Measurements from ENCODE around the gene EYA2.

Gene EYA2

DNA sequence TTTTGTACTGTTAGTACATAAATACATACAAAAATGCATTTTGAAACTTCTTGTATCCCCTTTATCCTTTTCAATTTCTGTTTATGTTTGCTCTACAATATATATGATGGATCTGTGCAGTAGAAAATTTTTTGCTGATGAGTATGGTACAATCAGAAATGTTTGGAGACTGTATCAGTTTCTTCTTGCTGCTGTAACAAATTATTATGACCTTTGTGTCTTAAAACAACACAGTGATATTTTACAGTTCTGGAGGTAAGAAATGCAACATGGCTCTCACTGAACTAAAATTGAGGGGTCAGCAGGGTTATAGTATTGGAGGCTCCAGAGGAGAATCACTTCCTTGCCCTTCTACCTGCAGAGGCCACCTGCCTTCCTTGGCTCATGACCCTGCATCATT lies 184.4 kb downstream of the EYA2 start:
- DNase-seq: no peak

DNA sequence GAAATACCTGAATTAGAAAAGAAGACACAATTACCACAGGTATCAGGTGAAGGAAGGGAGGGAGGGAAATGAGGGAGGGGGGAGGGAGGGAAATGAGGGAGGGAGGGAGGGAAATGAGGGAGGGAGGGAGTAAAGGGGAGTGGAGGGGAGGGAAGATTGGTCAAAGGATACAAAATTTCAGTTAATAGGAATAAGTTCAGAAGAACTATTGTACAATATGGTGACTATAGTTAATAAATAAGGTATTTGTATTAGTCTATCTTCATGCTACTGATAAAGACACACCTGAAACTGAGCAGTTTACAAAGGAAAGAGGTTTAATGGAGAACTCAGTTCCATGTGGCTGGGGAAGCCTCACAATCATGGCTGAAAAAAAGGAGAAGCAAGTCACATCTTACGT lies 185.7 kb downstream of the EYA2 start:
- DNase-seq: no peak

DNA sequence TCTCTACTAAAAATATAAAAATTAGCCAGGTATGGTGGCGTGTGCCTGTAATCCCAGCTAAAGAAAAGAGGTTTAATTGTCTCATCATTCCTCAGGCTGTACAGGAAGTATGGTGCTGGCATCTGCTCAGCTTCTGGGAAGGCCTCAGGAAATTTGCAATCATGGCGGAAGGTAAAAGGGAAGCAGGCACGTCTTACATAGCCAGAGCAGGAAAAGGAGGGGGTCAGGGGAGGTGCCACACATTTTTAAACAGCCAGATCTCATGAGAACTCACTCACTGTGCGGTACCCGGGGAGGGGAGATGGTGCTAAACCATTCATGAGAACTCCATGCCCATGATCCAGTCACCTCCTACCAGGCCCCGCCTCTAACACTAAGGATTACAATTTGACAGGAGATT lies 191.7 kb downstream of the EYA2 start:
- DNase-seq: no peak

DNA sequence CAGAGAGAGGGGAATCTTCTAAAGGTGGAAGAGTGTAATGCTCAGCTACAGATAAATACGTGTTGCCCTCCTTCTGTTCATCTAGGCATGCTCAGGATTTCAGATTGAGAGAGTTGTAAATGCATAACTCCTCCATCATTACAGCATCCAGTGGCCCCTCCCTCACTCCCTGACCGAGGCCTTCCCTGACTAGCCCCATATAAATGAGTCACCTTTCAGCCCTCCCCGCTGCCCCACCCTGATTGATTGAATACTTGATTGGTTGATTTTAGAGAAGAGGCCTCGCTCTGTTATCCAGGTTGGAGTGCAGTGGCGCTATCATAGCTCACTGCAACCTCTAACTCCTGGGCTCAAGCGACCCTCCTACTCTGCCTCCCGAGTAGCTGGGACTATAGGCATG lies 193.7 kb downstream of the EYA2 start:
- no peak for DNase-seq

DNA sequence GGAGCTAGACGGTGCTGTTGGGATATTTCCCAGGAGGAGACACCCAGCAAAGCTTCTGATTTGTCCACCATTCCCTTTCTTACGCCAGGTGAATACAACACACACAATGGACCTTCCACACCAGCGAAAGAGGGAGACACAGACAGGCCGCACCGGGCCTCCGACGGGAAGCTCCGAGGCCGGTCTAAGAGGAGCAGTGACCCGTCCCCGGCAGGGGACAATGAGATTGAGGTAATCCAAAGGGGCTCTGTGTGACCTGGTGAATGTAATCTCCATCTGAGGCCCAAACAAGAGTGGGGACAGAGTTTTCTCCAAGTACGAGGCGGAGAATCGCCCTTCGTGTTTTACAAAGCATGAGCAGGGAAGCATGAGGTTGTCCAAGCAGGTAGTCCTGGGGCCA lies 194.5 kb downstream of the EYA2 start:
- no peak for DNase-seq

DNA sequence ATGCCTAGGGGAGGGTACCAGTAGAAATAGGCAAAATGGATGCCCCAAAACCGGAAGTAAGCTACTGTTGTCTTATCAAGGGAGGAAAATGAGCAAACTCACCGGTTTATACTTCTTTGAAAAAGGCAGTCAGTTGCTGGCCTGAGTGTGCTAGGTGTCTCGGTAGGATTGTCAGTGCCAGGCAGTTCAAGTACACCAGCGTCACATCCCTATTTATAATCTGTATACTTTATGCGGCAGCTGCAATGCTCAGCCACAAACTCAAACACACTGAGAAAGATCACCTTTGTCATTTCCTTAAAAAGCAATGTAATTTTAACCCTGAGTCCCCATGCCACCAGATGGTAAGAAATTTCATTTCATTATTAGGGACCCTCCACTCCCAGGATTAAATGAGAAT lies 196.2 kb downstream of the EYA2 start:
- no peak for DNase-seq

DNA sequence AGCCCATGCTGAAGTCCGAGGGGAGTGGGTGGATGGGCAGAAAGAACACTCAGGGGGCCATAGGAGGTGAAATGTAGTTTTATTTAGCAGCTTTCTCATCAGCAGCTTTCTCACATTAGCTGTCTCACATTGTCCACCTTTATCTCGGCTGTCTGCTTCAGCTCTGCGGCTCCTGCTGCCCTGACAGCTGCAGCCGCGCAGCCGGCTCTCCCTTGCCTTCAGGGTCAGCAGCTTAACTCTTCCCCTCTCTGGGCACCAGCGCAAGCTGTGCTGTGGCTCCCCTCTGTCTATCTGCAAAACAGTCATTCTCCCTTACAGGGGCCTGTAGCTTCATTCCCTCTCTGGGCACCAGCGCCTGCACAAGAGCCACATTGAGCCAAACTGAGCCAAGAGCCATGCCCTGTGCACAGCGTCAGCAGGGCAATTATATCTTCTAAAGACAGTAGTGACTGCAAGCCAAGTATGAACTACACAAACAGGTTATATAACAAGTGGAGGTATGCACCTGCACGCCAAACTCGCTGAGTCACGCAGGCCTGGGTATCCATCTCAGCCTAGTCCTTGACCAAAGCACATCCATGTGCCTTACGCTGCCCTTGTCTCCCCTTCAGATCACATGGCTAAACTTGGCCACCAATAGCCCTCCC lies 198.8 kb downstream of the EYA2 start:
- DNase-seq: no peak

DNA sequence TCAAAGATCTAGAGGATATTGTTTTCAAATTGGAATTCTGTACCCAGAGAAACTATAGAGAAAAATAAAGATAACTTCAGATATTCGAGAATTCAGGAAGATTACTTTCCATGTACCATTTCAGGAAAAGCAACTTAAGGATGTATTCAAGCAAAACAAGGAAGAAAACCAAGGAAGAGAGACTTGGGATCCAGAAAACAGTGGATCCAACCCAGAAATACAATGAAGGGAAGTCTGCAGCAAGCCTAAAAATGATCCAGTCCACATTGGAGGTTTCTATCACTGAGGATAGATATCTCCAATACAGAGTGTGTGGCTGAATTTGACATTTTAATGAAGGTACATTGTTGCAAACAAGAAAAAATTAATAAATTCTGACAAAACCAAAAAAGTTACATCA lies 201.0 kb downstream of the EYA2 start:
- no peak for DNase-seq

DNA sequence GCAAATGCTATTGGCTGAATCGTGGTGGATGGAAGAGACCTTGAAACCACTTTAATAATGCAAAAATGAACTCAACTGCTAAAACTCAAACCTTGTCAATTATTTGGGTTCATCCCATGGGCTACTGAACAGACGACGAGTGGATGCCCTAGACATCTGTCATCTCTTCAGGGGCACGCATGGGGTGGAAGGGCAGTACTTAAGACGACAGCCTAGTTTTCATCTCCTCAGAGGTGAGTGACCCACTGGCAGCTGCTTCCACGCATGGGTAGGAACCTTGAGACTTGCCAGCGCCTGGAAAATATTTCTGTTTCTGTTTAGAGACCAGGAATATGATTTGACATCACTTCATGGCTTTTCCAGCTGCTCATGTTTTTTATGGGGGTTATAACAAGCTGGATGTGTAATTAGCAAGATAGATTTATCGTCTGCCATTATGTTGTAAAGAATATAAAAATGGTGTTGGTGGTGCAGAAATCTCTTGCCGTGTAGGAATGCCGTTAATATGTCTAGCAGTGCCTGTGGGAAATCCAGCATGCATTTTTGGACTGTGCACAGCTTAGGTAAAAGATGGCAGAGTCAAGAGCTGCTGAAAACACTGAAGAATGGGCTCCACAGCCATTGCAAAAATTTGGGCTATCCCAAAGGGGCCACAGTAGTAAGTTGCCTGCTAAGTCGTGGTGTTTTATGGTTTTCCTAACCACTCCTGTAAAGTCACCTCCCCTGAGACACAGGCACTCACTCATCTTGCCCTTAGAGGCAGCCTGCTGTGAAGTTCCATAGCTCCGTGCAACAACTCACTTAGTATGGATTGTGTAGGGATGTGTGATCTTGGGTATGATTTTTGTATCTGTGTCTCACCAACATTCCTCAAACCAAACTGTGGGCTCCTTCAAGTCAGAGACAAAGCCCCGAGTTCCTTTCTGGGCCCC lies 203.3 kb downstream of the EYA2 start:
- DNase-seq: no peak

DNA sequence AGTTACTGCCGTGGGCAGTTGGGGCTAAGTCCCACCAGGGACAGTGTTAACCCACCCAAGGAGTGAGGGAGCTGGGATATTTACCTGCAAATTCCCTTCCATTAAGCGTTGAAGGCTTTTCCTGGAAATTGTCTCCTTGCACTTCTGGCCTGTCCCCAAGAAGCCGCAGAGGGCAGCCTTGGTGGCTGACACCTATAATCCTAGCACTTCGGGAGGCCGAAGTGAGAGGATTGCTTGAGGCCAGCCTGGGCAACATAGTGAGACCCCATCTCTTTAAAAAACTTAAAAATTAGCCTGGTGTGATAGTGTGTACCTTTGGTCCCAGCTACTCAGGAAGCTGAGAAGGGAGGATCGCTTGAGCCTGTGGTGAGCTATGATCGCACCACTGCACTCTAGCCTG lies 204.4 kb downstream of the EYA2 start:
- no peak for DNase-seq

DNA sequence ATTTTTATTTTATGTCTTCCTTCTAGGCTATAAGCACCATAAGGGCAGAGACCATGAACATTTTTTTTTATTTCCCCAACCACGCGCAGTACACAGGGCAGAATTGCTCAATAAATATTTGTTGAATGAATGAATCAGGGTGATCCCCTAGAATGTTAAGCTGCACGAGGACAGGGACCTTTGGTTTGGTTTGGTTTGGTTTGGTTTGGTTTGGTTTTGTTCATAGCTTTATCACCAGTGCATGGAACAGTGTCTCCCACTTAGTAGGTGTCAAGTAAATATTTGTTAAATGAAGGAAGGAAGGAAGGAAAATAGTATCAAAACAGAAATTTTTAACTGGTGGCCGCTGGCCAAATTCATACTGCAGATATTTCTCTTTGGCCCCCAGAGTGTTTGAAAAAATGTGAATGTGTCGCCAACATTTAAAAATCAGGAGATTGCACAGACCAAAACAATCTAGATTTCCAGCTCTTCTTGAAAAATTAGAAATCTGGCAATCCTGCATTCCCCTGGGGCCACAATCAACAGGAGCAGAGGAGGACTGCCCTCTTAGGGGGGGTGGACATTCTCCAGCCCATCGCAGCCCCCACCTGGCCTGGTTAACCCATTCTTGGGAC lies 205.3 kb downstream of the EYA2 start:
- peak; percentile 66 for DNase-seq

DNA sequence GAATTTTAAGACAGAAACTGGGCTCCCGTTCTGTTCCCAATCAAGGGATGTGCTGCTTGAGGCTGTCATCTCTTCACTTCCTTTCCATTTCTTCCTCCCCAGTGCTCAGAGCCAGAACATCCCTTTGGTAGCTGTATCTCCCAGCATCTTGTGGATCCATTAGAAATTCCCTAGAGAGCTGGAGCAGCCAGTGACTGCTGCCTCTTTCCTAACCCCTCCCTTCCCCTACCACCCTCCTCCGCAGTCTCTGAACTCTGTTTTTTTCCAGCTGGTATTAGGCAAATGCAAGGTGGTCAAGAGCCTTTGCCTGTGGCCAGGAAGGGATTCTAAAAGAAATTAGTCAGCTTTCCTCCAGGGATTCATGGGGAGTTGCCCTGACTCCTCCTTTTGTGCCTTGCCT lies 208.0 kb downstream of the EYA2 start:
- peak; percentile 29 for DNase-seq

DNA sequence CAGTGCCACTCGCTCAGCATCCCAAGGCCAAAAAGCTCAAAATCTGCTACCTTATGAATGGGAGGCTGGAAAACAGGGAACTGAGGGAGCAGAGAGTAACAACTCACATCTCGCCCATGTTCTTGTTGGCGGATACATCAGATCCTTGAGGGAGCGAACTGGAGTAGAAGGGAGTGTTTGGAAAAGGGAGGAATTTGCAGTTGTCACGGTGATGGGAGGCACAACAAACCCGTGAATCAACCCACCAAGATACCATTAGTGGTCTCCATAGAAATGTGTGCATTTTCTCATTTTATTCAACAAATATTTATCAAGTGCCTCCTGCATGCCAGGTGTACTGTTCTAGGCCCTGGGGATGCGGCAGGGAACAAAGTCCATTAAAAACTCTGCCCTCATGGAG lies 212.1 kb downstream of the EYA2 start:
- no peak for DNase-seq

DNA sequence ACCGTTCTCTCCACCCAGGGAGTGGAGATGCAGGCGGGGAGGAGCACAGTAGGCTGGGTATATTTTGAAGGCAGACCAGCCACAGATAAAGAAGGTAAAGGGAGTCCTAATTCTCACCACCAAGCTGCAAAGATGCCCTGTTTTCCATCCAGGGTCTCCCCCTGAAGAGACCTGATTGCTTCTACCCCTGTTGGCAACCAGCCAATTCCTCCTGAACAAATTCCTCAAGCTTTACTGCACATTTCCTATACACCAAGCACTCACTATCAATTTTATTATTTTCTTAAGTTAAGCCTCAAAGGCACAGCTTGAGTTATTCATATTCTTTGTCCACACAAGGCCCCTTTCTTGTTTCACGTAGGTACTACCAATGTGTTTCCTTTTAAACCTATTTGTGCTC lies 214.4 kb downstream of the EYA2 start:
- DNase-seq: no peak

DNA sequence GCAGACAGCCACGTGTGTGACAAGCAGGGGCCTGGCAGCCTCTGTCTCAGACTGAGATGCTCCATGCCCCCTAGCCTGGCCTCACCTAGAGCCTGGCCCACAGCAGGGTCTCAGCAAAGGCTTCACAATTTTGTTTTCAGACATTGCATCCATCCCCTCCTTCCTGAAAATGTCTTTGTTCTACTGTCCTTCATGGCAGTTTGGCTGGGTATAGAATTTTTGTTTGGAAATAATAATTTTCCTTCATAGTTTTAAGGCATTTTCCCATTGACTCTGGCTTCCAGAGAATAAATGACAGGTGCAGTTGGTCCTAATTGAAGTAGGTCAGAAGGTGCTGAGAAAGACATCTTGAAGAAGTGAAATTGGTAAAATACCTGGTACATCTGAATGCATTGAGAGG lies 216.2 kb downstream of the EYA2 start:
- DNase-seq: no peak

DNA sequence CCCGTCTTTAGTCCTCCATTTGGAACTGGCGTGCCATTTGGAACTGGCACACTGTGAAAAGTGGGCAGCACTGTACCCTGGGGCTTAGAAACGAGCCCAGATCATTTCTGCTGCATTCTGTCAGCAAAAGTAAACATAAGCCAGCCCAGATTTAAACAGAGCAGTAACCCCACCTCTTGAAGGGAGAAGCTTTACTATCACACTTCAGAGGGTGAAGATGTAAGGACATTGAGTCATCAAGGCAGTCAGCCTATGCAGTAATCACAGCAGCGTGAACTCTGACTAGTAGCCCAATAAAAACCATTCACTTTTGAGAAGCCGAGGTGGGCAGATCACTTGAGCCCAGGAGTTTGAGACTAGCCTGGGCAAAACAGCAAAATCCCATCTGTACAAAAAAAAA lies 216.9 kb downstream of the EYA2 start:
- no peak for DNase-seq

DNA sequence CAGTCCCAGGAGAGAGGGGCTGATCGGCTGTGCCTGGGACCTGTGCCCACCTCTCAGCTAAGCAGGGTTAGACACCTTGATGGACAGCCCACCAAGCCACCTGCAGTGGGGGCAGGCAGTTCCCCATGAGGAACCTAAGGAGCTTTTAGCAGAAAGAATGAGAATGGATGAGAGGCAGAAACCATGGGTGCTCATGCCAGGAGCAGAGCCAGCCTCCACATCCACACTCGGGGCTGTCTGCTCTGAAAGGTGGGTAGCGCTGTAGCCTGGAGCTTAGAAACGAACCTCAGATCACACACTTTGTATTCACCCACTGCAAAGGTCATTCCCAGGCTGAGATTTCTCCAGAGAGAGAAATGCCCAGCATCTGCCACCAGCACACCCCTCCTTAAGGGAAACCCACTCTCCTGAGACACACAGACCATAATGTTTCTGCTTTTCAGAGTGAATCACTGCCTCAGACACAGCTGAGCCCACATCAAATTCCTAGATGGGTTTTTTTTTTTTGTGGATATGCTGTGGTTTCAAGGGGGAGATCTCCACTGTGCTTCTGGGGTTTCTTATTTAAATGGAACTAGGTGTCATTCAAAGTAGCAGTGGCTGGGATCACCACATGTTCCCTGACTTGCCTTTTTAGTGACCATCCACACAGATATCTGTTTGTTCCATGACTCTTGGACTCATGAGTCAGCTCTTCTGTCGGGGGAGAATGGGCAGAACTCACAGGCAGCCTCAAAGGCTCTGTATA lies 218.9 kb downstream of the EYA2 start:
- peak; percentile 80 for DNase-seq

DNA sequence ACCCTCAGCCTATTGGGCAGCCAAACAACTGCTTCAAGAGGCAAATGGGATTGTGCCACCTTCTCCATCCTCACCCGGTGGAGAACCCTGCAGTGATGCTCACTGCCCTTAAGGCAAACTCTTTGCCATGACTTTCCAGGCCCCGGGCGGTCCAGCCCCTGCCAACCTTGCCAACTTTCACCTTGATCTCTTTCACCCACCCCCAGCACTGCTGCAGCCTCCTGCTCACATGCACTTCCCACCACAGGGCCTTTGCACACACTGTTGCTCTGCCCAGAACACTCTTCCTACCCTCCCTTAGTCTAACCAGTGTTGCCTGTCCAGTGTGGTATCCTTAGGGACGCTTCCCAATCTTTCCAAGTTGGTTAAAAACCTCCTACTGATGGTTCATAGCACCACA lies 221.1 kb downstream of the EYA2 start:
- no peak for DNase-seq

DNA sequence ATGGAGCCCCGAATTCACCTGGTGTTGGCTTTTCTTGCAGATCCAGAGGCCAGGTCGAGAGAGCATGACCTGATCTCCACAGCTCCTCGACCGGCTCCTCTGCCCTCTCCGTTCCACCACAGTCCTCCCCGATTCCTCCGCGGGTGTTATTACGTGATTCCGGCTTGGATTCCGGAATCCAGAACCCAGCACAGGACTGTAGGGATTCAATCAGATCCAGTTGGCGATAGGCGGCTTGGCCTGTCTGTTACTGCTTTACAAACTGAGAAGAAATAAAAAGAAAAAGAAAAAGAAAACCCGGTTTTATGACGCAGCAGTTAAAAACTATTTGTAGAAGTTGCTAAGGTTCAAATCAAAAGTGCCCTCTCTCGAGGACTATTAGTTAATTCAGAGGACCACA lies 222.7 kb downstream of the EYA2 start:
- DNase-seq: no peak

DNA sequence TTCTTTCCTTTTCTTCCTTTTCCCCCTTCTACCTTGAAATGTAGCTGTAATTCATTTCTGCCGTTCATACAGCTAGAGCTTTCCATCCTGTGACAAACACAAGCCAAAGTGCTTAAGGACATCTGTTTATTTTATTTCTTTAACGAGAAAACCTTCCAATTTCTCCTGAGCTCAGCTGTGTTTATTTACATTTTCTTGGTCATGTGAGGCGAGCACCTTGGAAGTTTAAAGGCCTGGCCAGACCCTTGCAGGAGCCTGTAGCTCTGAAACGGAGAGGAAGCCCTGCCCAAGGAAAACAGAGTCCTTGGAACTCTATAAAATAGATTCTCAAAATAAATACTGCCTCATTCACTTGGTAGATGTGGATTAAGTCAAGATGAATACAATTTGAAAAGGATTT lies 223.1 kb downstream of the EYA2 start:
- DNase-seq: no peak

DNA sequence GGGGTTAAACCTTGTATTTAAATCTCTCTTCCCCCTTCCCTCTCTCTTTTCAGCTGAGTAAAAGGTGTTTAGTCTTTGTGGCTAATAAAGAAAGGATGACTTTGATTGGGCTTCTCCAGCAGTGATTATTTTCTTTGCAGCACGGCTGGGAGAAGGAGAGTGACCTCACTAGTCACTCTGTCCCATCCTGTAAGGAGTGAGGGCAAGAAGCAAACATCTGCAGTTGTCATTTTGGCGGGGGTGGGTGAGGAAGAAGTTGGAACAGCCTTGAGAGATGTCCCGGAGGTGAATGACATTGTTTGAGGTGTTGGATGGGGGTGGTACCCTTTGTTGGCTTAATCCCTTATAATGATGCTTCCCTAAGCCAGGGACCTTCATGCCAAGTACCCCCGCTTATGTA lies 223.6 kb downstream of the EYA2 start:
- no peak for DNase-seq

DNA sequence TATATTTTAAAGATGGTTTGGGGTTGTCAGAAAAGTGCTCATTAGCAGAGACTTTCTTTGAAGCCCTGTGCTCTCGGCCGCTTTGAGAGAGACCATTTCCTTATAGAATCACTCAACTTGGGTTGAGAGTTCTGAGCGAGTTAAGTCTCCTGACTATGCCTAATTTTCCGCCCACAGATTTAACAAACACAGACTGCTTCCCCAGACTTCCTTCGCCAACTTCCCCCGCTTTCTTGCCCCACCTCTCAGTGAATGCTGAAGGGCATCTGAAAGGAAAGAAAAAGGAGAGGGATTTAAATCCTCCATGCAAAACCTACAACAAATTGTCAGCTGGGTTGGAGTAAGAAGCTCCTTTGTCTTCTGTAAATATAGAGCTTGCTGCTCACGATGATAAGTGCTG lies 224.0 kb downstream of the EYA2 start:
- DNase-seq: no peak

DNA sequence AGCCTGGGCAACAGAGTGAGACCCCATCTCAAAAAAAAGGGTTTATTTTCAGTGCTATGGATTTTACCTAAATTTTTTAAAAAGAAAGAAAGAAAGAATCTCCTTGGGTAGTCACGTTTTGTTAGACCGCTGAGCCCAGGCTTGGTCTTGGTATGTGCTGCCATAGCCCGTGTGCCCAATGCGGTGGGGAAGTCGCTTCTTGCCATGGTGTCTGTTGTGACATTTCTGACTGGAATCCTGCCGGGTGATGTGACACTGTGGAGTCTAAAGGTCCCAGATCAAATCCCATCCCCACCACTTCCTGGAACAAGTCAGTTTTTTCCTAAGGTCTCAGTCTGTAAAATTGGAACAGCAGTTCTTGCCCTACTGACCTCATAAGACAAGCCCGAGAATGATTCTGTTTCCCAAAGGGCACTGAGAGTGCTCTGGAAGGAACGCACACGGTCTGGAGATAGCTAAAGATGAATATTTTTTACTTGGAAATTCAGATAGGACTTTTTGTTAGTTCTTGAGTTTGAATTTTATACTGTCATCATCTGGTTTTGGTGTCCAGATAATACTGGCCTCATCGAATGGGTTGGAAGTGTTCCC lies 225.8 kb downstream of the EYA2 start:
- no peak for DNase-seq
